WI38 (cell line): Measurements from ENCODE around the gene GBF1.
A peak's percentile ranks its signal among the peaks of the same experiment; 100 is the strongest.

Source experiments
- H3K4me3 ChIP-seq: 2 replicates; pipeline ENCODE4 v1.5.1; 2011; ENCODE audit warnings: low read depth, mild to moderate bottlenecking, control low read depth, low read length
- TF ChIP-seq, protein P1 (sequence below): IDR thresholded peaks from 2 replicates; pipeline ENCODE4 v1.5.1; 2012; ENCODE audit warnings: low read depth, mild to moderate bottlenecking, control low read depth, low read length

GBF1 gene

DNA sequence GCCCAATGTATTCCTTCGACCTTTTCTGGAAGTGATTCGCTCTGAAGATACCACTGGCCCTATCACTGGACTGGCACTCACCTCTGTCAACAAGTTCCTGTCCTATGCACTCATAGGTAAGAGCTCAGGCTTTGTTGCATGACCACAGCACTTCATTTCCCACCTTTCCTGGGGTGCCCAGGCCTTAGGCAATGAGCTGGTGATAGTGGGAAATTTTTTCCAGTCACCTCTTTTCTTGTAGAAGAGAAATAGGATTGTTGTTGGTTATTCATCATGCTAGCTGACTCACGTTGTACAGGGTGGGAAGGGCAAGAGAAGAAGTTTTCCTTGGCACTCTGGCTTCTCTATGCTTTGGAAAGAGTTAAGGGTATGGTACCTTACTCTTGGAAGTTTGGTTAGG is 98.7 kb downstream of the GBF1 start:
- H3K4me3 ChIP-seq, result no peak overlapping the region
- TF ChIP-seq, protein P1, sequence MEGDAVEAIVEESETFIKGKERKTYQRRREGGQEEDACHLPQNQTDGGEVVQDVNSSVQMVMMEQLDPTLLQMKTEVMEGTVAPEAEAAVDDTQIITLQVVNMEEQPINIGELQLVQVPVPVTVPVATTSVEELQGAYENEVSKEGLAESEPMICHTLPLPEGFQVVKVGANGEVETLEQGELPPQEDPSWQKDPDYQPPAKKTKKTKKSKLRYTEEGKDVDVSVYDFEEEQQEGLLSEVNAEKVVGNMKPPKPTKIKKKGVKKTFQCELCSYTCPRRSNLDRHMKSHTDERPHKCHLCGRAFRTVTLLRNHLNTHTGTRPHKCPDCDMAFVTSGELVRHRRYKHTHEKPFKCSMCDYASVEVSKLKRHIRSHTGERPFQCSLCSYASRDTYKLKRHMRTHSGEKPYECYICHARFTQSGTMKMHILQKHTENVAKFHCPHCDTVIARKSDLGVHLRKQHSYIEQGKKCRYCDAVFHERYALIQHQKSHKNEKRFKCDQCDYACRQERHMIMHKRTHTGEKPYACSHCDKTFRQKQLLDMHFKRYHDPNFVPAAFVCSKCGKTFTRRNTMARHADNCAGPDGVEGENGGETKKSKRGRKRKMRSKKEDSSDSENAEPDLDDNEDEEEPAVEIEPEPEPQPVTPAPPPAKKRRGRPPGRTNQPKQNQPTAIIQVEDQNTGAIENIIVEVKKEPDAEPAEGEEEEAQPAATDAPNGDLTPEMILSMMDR, result no peak

GRCh38 chr10:102347236-102347828 is 102.0 kb downstream of the GBF1 start:
- TF ChIP-seq, protein P1, result peak; percentile 58
- H3K4me3 ChIP-seq, result no peak overlapping the region

DNA sequence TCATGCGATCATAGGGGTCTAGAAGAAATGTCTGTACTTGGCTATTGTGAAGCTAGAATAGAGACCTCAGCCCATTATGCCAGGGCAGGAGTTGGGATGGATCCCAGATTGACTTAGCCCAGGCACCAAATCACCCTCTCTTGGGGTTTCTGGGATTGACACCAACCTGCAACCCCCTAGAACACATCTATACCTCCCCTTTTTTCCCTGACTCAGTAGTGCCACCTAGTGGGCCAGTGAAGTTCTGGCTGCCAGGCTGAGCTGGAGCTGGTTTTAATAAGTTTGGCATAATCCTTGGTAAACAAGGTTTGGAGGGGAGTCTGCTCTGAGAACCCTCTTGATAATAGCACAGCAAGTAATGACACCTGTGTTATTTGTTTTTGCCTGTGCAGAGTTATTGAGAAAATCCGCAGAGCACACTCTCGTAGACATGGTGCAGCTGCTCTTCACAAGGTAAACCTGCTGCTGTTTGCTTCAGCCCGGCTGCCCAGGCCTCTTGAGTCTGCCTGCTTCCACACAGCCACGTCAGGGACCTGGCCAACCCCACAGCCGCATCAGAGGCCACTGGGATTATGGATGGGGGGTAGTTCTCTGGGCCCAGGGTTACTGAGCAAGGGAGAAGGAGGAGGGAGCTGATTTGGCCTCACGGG is 106.9 kb downstream of the GBF1 start:
- H3K4me3 ChIP-seq, result no peak overlapping the region
- TF ChIP-seq, protein P1, result peak; percentile 83

- H3K4me3 ChIP-seq, result no peak overlapping the region
- TF ChIP-seq, protein P1, result no peak
Measured at GRCh38 chr10:102354451-102354850, 109.1 kb downstream of the GBF1 start.

- TF ChIP-seq, protein P1, result no peak
- no peak overlapping the region for H3K4me3 ChIP-seq
Measured at GRCh38 chr10:102358712-102359382, 113.5 kb downstream of the GBF1 start.

DNA sequence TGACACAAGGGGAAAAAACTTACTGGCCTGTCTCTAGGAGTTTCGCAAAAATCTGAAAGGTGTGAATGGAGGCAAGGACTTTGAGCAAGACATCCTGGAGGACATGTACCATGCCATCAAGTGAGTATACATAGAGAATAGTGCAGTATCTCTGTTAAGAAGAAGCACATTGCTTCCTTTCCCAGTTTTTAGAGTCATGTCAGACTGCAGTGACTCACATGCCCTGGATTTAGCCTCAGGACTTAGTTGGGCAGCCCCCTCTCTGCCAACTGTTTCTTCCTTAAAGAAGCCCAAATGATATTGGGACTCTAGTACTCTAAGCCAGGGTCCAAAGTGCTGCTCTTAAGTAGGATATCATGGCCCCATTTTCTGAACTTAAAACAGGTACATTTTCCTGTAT is 122.1 kb downstream of the GBF1 start:
- TF ChIP-seq, protein P1, result no peak
- H3K4me3 ChIP-seq, result no peak overlapping the region

DNA sequence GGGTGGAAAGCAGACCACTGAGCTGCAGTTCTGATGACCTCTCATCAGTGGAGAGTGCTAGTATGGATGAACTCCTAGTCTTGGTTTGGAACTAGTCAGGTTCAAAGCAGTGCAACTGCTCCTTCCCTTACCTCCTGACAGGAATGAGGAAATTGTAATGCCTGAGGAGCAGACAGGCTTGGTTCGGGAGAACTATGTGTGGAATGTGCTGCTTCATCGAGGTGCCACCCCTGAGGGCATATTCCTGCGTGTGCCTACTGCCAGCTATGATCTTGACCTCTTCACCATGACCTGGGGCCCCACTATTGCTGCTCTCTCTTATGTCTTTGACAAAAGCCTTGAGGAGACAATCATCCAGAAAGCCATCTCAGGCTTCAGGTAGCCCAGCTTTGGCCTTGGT is 122.7 kb downstream of the GBF1 start:
- H3K4me3 ChIP-seq, result no peak overlapping the region
- TF ChIP-seq, protein P1, result no peak
